ENCODE data around the gene NAPG. TPM values are rescaled to one million over a fixed set of nuclear protein-coding genes. Genes with fewer than 3 reads are reported as not detected.
"Not testable (repeated sequence)": the region's sequence is repeated elsewhere in the genome, so short reads cannot be mapped to it uniquely, and the experiment has no call there.

Gene NAPG
- total RNA-seq, 2 donors from 2014 or later: 29.4 to 43.0 TPM

DNA sequence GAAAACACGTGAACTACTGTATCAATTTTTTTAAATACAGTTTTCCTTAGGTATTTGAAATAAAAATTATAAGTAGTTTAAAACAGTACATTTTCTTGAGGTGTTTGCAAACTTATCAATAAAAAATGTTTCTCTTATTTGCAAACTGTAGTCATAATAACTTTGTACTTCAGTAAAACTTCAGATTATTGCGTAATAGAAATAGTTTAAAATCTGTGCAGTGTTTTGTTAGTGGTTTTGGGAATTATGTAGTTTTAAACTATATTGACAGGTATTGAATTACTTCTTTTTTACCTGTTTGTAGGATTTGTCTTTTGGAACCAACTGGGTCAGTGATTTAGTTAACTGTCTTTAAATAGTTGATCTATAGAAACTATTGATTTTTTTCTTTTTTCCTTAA lies 7.3 kb downstream of the NAPG start:
- DNase-seq (ENCODE audit: low spot score): no peak
- intact Hi-C loops (cut with DNase I): no loop called here

DNA sequence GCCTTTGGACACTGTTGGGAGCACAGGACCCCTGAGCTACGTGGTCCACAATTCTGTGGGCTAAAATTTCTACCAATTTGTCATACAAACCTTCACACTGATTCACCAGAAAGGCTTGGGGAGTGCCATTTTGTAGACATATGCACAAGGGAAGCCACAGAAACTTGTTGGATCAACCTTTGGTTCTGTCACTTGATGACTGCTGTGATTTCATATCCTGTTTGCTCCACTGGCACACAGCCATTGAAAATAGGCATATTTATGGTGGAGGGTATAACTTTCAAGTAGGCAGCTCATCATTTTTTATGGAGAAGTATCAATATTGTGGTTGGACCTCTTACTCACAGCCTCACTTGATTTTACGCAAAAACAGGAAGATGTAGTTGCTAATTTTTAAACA lies 10.5 kb downstream of the NAPG start:
- DNase-seq (ENCODE audit: low spot score): no peak
- intact Hi-C loops (cut with DNase I): no loop called here

DNA sequence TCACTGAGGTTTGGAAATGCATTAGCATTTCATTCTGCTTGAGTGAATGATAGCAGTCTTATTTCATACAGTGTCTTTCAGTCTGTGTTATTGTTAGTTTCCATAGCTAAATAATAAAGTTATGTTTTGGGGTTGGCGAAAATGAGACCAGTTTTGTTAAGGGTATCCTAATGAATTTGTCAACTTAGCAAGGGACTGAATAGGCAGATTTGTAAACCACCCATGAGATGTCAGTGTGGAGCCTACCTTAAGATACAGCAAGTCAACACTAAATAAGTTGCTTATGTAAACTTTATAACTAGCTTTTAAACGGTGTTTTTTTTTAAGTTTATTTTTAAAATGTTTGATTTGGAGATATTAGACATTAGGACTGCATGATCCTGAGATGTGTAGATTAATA lies 11.9 kb downstream of the NAPG start:
- intact Hi-C loops (cut with DNase I): no loop called here
- no peak for DNase-seq (ENCODE audit: low spot score)

DNA sequence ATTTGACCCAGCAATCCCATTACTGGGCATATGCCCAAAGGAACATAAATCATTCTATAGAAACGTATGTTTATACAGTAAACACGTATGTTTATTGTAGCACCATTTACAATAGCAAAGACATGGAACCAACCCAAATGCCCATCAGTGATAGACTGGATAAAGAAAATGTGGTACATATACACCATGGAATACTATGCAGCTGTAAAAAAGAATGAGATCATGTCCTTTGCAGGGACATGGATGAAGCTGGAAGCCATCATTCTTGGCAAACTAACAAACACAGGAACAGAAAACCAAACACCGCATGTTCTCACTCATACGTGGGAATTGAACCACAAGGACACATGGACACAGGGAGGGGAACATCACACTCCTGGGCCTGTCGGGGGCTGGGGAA lies 13.3 kb downstream of the NAPG start:
- intact Hi-C loops (cut with DNase I); DNase-seq (ENCODE audit: low spot score): not testable (repeated sequence)

DNA sequence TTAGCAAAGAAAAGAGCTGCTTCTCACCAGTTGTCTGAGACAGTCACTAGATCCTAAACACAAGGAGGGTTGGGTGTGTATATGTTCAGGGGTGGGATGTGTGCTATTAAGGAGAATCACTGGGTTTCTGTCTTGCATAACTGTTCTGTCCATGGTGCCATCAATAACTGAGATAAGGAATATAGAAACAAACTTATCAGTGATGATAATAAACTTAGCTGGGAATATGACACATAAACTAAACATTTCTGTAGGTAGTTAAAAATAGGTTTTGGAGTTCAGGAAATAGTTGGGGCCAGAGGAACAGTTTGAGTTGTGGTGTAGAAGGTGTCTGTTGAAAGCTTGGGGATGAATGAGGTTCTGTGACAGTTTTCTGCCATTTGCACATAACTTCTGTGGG lies 17.4 kb downstream of the NAPG start:
- intact Hi-C loops (cut with DNase I): no loop called here
- DNase-seq (ENCODE audit: low spot score): no peak

DNA sequence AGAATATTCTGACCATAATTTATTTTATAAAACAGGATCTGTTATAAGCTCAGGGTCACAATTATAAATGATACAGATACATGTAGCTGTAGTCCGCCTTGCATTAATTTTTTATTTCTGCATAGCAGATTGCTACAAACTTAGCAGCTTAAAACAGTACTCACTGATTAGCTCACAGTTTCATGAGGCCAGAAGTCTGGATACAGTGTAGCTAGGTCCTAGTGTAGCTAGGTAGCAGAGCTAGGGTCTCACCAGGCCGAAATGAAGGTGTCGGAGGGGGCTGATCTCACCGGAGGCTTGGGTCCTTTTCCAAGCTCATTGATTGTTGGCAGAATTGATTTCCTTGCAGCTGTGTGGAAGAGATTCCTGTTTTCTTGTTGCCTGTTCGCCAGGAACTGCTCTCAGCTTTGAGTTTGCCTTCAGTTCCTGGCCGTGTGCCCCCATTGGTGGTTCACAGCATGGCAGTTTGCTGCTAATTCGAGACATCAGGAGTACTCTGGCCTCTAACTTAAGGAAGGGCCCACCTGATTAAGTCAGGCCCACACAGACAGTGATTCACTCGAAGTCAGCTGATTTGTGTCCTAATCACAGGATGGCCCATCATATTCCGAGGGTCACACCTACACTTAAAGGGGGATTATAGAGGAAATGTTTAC lies 18.4 kb downstream of the NAPG start:
- intact Hi-C loops (cut with DNase I): no loop called here
- DNase-seq (ENCODE audit: low spot score): no peak

DNA sequence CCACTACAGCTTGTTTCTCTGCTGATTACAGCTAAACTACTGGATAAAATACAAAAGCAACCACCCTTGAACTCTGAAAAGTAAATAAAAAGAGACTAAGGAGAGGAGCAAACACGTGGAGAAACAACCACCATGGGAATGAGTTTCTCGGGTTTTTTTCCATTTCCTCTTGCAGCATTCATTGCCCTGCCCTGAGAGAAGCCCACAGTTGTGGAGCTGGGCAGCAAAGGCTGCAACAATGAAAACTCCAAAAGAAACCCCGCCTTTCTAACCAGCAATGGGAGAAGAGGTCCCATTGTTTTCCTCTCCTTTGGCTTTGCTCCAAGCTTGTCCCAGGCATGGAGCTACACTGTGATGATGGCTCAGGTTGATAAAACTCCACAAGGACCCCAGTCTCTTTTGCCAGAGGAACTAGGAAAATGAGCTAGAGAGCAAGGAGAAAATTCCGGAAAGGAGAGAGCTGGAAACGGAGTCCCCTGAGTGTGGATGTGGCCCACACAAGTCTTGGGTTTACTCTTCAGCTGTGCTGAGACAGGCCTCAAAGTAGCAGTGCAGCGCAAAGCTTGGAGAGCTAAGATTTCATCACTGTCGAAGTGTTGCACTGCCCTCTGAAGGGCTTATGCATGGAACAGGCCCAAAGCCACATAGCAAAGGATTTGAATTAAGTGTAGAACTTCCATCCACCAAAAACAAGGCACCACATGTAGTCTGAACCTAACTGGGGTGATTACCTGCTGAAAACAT lies 20.9 kb downstream of the NAPG start:
- intact Hi-C loops (cut with DNase I): no loop called here
- no peak for DNase-seq (ENCODE audit: low spot score)

DNA sequence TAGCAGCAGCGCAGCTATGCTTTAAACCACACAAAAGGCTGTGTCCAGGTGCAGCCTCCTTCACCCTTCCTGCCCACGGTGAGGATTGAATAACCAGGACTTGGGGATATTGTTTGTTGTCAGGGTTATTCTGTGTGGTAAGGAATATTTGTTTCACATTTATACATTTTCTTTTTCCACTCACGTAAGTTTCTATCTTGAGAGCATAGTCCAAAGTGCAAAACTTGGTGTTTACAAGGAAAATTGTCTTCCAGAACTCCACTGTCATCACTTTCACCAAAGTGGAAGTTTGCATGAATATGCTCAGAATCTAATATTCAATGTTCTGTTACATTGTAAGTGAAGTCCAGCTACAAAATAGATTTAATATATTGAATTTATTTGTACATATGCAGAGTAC lies 26.4 kb downstream of the NAPG start:
- intact Hi-C loops (cut with DNase I): no loop called here

DNA sequence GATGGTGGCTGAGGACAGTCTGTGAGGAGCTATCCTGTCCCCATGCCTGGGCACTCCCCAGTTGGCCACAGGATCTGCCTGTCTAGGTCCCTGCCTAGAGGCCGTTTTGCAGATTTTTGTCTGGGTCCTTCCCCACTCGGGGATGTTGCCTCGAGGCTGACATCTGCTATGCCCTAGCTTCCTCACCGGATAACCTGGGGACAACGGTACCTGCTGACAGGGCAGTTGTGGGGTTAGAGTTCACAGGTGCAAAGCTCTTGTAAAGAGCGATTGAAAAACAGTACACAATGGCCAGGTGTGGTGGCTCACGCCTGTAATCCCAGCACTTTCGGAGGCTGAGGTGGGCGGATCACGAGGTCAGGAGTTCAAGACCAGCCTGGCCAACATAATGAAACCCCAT lies 30.4 kb downstream of the NAPG start:
- DNase-seq (ENCODE audit: low spot score); intact Hi-C loops (cut with DNase I): not testable (repeated sequence)

More for the DNA sequence above, 26.4 kb downstream of the NAPG start:
- DNase-seq (ENCODE audit: low spot score): no peak

DNA sequence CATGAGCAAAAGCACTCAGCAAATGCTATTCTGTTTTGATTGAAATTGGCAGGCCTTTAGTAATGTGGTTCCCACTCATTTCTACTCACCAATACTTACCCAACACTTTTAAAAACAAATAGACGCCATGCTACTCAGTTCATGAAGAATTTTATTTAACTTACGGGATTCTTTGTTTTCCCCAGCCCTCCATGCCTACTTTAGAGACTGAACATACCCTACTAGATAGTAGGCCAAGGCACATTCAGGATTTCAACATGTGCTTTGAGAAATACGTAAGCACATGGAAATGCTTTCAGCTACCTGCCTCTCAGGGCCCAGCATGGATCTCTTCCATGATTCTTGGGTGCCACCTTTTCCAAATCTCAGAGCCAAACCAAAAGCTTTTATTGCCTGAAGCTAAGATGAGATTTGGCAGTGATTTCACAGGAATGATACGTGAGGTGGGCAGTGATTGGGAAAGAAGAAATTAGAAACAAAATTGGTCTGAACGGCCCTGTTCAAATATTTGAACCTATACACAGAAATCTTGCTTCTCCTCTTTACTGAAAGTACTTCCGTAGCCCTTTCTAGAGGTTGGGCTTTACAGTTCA lies 31.4 kb downstream of the NAPG start:
- intact Hi-C loops (cut with DNase I): no loop called here
- DNase-seq (ENCODE audit: low spot score): no peak

DNA sequence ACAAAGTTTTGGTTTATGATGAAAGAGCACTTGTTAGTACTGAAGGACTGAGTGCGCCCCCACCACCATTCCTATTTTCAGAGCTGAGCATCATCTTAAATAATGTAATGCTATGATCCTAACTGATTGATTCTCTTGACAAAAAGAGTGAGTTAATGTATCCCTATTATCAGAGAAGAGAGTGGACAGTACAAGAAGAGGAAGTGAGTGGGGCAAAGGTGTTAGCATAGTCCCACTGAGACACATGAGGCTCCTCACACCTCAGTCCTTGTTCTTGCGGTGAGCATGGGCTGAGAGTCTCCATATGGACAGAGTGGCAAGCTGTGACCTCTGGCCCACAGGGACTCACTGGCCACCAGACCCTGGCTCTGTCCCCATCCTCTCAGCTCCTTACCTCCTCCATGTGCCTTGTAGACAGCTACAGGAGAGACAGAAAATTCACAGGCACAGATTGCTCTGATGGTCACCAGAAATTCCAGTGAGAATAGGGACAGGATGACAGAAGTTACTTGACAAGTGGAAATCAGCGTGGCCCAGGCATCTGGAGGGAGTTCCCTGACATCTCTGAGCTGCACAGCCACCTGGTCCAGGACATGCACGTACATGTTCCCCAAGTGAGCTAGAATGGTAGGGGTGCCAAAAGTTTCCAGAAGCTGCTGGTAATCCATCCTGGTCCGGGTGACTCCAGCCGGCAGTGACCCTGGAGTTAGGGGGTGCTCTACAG lies 32.6 kb downstream of the NAPG start:
- DNase-seq (ENCODE audit: low spot score): peak; percentile 25
- intact Hi-C loops (cut with DNase I): no loop called here

DNA sequence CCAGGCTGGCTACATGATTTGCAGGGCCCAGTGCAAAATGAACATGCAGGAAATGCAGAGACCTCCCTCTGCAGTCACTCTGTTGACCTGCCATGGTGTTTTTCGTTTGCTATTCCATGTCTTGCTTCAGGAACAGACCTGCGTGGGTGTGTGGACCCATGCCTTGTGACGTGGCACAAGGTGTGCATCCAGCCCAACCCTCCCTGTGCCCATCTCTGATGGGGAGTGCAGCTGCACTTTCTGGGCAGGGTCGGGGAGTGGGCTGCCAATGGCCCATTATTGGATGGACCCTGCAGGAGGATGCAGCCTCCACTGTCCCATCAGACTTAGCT lies 33.1 kb downstream of the NAPG start:
- intact Hi-C loops (cut with DNase I): no loop called here
- peak; percentile 20 for DNase-seq (ENCODE audit: low spot score)

DNA sequence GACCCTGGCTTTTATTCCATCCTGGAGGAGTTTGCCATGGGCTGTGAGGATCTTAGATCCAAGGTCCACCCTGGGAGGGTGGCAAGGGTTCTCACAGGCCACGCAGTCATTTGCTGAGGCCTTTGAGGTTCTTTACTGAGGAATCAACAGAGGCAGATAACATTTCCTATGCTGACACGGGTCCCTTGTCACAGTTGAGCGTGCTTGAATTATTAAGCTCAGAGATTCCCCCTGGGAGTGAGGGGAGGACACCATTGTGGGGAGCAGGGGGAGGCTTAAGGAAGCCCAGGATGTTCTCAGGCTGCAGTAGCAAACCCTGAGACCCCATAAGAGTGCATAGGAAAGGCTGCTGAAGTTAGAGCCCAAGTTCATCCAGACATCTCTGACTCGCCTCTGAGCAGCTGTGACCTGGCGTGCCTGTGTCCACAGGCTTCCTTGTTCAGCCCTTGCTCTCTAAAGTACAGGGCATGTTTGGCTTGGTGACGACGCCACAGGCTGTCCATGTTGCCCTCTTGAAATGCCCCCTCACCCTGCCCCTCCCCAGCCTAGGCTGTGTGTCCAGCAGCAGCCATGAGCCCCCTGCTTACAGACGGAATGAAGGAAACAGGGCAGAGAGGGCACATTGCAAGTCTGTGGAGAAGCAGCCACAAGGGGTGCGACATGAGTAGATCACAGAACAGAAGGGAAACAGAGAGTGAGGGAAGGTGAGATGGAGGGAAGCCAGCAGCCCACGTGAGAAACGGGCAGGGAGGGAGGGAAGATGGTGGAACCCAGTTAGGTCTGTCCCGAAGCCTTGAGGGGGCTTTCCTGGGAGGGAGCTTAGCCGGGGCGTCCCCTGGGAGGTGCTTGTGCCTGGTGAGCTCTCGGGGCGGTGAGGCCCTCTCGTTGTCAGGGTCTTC lies 34.0 kb downstream of the NAPG start:
- intact Hi-C loops (cut with DNase I): no loop called here
- no peak for DNase-seq (ENCODE audit: low spot score)

DNA sequence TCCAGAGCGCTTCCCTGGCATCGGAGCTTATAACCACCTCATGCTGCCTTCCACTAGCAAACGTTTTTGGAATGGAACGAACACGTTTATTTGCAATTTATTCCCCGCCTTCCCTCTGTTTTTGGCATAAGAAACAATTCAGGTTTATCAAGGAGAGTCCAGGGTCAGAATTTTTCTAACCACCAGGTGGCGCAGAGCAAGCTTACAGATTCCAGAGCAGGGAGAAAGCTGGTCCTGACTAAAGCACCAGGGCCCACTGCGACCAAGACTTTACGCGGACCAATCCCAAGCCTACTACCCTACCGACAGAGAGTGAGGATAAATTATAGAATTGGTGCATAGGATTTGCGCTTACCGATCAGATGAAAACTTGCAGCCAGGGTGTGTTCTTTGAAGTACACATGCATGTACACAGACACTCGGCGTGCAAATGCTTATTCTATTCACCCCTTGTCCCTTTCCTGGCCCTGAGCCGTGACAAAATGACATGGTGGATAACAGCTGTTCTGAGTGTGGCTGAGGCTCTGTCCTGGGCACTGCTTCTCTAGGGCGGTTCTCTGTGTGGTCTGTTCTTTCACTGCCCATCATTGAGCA lies 34.7 kb downstream of the NAPG start:
- intact Hi-C loops (cut with DNase I): no loop called here
- peak; percentile 81 for DNase-seq (ENCODE audit: low spot score)

DNA sequence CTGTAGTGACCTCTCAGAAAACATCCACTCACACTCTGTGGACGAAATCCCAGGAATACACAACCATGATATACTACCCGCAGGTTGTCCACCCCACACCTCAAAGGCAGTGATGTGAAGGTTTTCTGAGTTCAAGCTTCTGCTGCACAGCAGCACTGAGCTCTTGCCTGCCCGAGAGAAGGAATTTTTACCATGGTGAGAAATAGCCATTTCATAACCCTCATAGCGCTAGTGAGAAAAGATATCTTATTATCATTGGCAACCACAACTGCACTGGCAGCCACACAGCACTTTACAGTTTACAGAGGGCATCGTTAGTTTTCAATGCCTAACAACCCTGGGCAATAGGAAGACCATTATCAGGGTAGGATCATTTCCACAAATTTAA lies 36.9 kb downstream of the NAPG start:
- intact Hi-C loops (cut with DNase I): no loop called here
- DNase-seq (ENCODE audit: low spot score): no peak

DNA sequence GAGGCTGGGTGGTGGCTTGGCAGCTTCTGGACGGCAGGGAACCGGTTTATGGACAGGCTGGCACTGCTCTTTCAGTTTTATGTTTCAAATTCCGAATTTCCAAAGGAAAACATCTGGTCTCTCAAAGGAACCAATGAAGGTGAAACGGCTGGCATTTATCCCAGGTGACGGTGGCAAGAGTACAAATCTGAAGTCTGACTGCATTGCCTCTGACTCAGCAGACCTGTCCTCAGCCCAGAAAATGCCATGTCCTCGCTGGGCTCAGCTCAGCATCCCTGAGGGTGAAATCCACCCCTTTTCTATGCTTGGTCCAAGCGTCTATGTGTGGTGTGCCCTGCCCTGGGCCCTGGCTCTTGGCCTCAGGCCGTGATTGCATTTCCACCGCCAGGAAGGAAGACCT lies 38.1 kb downstream of the NAPG start:
- intact Hi-C loops (cut with DNase I): no loop called here
- no peak for DNase-seq (ENCODE audit: low spot score)

DNA sequence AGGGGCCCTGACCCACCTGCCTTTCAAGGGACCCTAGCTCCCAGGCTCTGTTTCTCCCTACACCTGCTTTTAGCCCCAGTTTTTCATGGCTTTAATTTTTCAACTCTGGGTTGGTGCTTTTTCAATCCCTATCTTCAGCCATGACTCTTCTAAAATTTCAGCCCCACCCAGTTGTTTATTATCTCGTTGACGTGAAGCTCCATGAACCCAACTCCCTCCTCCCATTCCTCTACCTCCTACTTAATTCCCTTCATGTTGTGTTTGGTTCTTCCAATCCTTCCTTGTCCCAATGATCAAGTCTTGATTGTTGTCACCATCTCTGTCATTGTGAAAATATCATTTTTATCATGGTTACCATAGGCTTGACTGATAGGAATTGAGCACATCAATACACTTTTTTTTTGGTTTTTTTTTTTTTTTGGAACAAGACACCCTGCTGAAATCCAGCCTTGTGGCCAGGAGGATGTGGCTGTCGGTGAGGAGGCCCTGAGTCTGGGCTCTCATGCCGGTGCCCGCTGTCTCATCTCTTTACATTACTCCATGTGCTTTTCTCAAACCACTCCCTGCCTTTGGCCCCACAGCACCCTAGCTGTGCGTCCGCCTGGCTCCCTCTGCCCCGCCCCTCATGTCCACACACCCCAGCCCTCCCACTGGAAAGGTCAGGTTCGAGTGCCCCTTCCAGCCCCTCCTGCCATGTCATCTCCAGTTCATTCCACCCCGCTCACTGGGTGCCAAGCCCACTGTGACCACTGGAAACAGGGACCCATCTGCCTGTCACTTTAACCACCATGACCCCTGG lies 39.3 kb downstream of the NAPG start:
- intact Hi-C loops (cut with DNase I): no loop called here

DNA sequence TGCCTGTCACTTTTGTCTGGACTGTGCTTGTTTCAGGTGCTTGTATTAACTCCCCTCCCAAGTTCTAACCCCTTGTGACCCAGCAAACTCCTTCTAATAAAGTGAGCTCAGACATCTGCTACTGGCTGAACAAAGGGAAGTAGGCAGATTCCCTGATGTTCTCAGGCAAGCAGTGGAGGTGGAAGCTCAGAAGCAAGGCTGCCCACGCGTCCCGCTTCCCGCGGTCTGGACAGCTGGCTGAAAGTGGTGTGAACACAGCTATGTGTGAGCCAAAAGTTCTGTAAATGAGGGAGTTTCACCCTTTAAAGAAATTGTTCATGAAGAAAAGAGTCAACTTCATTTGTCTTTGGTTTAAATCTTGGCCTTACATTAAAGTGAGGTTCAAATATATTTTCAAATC lies 40.0 kb downstream of the NAPG start:
- DNase-seq (ENCODE audit: low spot score): no peak
- intact Hi-C loops (cut with DNase I): no loop called here

More for the DNA sequence above, 39.3 kb downstream of the NAPG start:
- DNase-seq (ENCODE audit: low spot score): no peak
